Neutrophil (primary cell): ENCODE results near the gene PIK3CA.
"Not testable (repeated sequence)": the region's sequence is repeated elsewhere in the genome, so short reads cannot be mapped to it uniquely, and the experiment has no call there.

Experiments
- H3K27ac ChIP-seq: fragments of 200-600 bp; sonication (generic); 2 replicates; pipeline ENCODE4 v1.5.1; 2016; ENCODE audit warnings: mild to moderate bottlenecking, moderate library complexity
- H3K27me3 ChIP-seq: fragments of 200-600 bp; sonication (generic); 2 replicates; pipeline ENCODE4 v1.6.0; 2016; ENCODE audit warnings: mild to moderate bottlenecking
- H3K36me3 ChIP-seq: fragments of 200-600 bp; sonication (generic); 2 replicates; pipeline ENCODE4 v1.5.1; 2017
- H3K4me1 ChIP-seq, 2 experiments: fragments of 200-600 bp in 1 of 2; sonication (generic) in 1 of 2; 1 replicate in 1 of 2; 2 replicates in 1 of 2; pipeline versions ENCODE4 v1.5.1 to v1.6.1; 2013 to 2016; ENCODE audit warnings: low read depth in 1 of 2, low read length in 1 of 2, mild to moderate bottlenecking in 1 of 2, moderate library complexity in 1 of 2; ENCODE audit not compliant: control insufficient read depth in 1 of 2, insufficient read depth in 1 of 2
- H3K4me3 ChIP-seq, 2 experiments: fragments of 200-600 bp in 1 of 2; sonication (generic) in 1 of 2; 1 replicate in 1 of 2; 2 replicates in 1 of 2; pipeline ENCODE4 v1.5.1; 2013 to 2016; ENCODE audit warnings: low read depth in 1 of 2, low read length in 1 of 2, mild to moderate bottlenecking in 1 of 2, moderate library complexity in 1 of 2
- H3K9me3 ChIP-seq: fragments of 200-600 bp; sonication (generic); 2 replicates; pipeline ENCODE4 v1.5.1; 2016
- TF ChIP-seq, protein P1 (sequence below): fragments of 200-600 bp; sonication (generic); IDR thresholded peaks from 2 replicates; pipeline ENCODE4 v1.5.1; 2016; ENCODE audit warnings: antibody characterized with exemption

The PIK3CA gene

DNA sequence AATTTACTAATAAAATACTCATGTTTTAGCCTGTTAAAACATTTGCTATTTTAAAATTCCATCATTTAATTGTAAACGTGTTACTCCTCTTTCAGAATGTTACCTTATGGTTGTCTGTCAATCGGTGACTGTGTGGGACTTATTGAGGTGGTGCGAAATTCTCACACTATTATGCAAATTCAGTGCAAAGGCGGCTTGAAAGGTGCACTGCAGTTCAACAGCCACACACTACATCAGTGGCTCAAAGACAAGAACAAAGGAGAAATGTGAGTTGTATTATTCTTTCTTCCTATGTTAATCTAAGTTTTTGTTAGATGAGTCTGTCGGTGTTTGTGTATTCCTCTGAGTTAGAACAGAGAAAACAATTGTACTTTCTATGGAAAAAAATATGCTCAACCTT lies 81.0 kb downstream of the PIK3CA start:
- peaks cover 72% of the 10 kb centered on the region for H3K36me3 ChIP-seq
- TF ChIP-seq, protein P1, sequence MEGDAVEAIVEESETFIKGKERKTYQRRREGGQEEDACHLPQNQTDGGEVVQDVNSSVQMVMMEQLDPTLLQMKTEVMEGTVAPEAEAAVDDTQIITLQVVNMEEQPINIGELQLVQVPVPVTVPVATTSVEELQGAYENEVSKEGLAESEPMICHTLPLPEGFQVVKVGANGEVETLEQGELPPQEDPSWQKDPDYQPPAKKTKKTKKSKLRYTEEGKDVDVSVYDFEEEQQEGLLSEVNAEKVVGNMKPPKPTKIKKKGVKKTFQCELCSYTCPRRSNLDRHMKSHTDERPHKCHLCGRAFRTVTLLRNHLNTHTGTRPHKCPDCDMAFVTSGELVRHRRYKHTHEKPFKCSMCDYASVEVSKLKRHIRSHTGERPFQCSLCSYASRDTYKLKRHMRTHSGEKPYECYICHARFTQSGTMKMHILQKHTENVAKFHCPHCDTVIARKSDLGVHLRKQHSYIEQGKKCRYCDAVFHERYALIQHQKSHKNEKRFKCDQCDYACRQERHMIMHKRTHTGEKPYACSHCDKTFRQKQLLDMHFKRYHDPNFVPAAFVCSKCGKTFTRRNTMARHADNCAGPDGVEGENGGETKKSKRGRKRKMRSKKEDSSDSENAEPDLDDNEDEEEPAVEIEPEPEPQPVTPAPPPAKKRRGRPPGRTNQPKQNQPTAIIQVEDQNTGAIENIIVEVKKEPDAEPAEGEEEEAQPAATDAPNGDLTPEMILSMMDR: no peak

DNA sequence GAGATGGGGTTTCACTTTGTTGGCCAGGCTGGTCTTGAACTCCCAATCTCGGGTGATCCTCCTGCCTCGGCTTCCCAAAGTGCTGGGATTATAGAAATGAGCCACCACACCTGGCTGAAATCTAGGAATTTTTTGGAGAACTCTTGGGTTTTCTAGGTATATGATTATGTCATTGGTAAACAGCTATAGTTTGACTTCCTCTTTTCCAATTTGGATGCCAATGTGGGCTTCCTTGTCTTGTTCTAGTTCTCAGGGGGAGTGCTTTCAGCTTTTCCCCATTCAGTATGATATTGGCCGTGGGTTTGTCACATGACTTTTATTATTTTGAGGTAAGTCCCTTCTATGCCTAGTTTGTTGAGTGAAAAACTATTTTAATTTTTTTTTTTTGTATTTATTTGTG lies 84.9 kb downstream of the PIK3CA start:
- Histone ChIP-seq H3K9me3 (no peaks in the 10 kb centered on the region), H3K4me3 (no peak overlapping the region), H3K4me1 (peaks cover 0 to 9% of the 10 kb centered on the region in 2 experiments), H3K27me3 (no peaks in the 10 kb centered on the region), H3K36me3 (peaks cover 54% of the 10 kb centered on the region), H3K27ac (no peak overlapping the region)
- TF ChIP-seq, protein P1: no peak

More for the DNA sequence above, 81.0 kb downstream of the PIK3CA start:
- Histone ChIP-seq H3K9me3 (no peaks in the 10 kb centered on the region), H3K4me3 (no peak overlapping the region), H3K27ac (no peak overlapping the region), H3K27me3 (no peaks in the 10 kb centered on the region), H3K4me1 (peaks cover 0 to 4% of the 10 kb centered on the region in 2 experiments)

GRCh38 chr3:179234199-179234598 lies 86.0 kb downstream of the PIK3CA start:
- Histone ChIP-seq H3K4me3 (no peak overlapping the region), H3K4me1 (peaks cover 0 to 9% of the 10 kb centered on the region in 2 experiments), H3K27me3 (no peaks in the 10 kb centered on the region), H3K27ac (no peak overlapping the region), H3K36me3 (peaks cover 45% of the 10 kb centered on the region), H3K9me3 (no peaks in the 10 kb centered on the region)
- TF ChIP-seq, protein P1: no peak

DNA sequence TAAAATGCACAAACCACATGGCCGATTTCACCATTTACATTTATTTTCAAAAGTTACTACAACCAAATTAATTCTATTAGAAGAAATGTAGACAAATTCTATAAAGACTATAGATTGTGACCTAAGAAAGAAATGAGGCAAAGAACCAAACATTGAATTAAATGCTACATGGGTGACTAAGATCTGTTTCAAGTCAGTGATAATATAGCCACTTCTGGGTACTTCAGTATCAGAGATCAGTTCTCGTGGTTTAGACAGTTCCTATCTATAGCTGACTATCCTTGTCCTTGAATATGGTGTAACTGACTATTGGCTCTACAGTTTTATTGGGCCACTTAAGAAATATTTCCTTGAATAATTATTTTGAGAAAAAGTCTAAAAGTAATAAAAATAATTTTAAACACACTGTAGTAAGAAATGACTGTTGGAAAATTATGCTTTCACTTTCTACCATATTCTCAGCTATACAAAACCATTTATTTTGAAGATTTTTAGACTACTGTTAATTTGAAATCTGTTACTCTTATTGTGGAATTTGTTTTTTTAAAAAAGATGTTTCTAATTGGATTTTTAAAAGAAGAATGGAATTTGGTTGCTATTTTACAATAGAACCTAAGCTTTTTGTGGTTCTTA lies 88.6 kb downstream of the PIK3CA start:
- Histone ChIP-seq H3K4me1 (peaks cover 0 to 9% of the 10 kb centered on the region in 2 experiments), H3K27me3 (no peaks in the 10 kb centered on the region), H3K9me3 (no peaks in the 10 kb centered on the region), H3K27ac (no peak overlapping the region), H3K4me3 (no peak overlapping the region), H3K36me3 (peaks cover 22% of the 10 kb centered on the region)
- TF ChIP-seq, protein P1: no peak

GRCh38 chr3:179240299-179240698 lies 92.1 kb downstream of the PIK3CA start:
- H3K27ac ChIP-seq, H3K27me3 ChIP-seq, H3K4me1 ChIP-seq, H3K9me3 ChIP-seq, H3K36me3 ChIP-seq, H3K4me3 ChIP-seq: not testable (repeated sequence)

DNA sequence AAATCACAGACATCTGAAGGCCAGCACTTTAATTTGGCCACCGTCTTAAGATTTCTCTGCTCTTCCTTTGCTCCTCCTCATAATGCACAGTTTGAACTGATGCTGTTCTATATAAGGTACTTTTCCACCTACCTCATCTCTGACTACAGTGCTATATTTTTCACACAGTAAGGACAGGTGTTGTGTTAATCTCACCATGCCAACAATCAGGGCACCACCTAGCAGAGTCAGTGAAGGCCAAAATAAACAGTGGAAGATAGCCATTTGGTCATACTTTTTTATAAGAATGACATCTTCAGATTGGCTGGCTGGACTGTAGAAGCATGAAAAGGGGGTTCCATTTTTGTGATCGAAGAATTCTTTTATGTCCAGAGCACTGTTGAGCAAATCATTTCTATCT lies 94.7 kb downstream of the PIK3CA start:
- not testable (repeated sequence) for H3K4me1 ChIP-seq, H3K27ac ChIP-seq, H3K9me3 ChIP-seq, H3K27me3 ChIP-seq, H3K36me3 ChIP-seq, H3K4me3 ChIP-seq

- peaks cover 3% of the 10 kb centered on the region for H3K36me3 ChIP-seq
- no peak overlapping the region for H3K27ac ChIP-seq
- H3K4me1 ChIP-seq: no peaks in the 10 kb centered on the region
- H3K4me3 ChIP-seq: no peak overlapping the region
- H3K27me3 ChIP-seq: no peaks in the 10 kb centered on the region
- TF ChIP-seq, protein P1: no peak
- no peaks in the 10 kb centered on the region for H3K9me3 ChIP-seq
Observed at GRCh38 chr3:179244878-179245277, 96.7 kb downstream of the PIK3CA start.
